GM12892 (cell line): ENCODE measurements around the gene ZNF423. TPM values are rescaled to one million over a fixed set of nuclear protein-coding genes. Genes with fewer than 3 reads are reported as not detected.

ENCODE experiments used
- DNase-seq: peaks from one replicate; pipeline ENCODE4 v3.0.0; 2011; ENCODE audit not compliant: insufficient read length
- FAIRE-seq: peaks from 2 replicates; lab custom pipeline; 2011; peaks lifted over from hg19 to GRCh38; lab: Jason Lieb, UNC
- POLR2A ChIP-seq: IDR thresholded peaks from 2 replicates; pipeline ENCODE4 v1.6.1; 2011; ENCODE audit warnings: low read depth, low read length, control low read depth
- POLR2AphosphoS5 ChIP-seq: IDR thresholded peaks from 2 replicates; pipeline ENCODE4 v1.6.1; 2011; ENCODE audit warnings: low read depth, low read length, control low read depth
- TAF1 ChIP-seq: IDR thresholded peaks from 2 replicates; pipeline ENCODE4 v1.6.1; 2011; ENCODE audit warnings: low read depth, mild to moderate bottlenecking, control low read depth, low read length, borderline replicate concordance
- polyA plus RNA-seq: library from polyadenylated mRNA; unstranded; fragments of >200 nt; gene quantifications from one replicate; pipeline ENCODE4 v1.2.1, GENCODE V29; 2012; ENCODE audit warnings: missing spikeins, inconsistent platforms; ENCODE audit not compliant: missing spikeins

Gene ZNF423
- polyA plus RNA-seq: not detected

GRCh38 chr16:49855822-49856671 lies at the start of gene ZNF423:
ZNF423 (minus strand) TSS chr16:49856112; CDS start chr16:49855774, 338 bp downstream.
- FAIRE-seq: no peak
- TF ChIP-seq POLR2A (no peak), TAF1 (no peak), POLR2AphosphoS5 (no peak)
- no peak for DNase-seq

GRCh38 chr16:49904348-49905062 lies 48.6 kb upstream of the ZNF423 start:
- FAIRE-seq (no peak), DNase-seq (no peak)
- TF ChIP-seq POLR2AphosphoS5: no peak
- TF ChIP-seq TAF1: no peak
- TF ChIP-seq POLR2A: no peak

GRCh38 chr16:49902908-49903307 lies 47.0 kb upstream of the ZNF423 start:
- FAIRE-seq (no peak), DNase-seq (no peak)
- TF ChIP-seq POLR2A (no peak), TAF1 (no peak), POLR2AphosphoS5 (no peak)

- FAIRE-seq (no peak), DNase-seq (no peak)
- TF ChIP-seq POLR2A (no peak), TAF1 (no peak), POLR2AphosphoS5 (no peak)
These were observed 45.8 kb upstream of the ZNF423 start for GRCh38 chr16:49901711-49902110.

- DNase-seq (no peak), FAIRE-seq (no peak)
These were observed 45.0 kb upstream of the ZNF423 start for GRCh38 chr16:49900875-49901274.

GRCh38 chr16:49899991-49900695 lies 44.2 kb upstream of the ZNF423 start:
- TF ChIP-seq POLR2AphosphoS5 (no peak), POLR2A (no peak), TAF1 (no peak)
- no peak for DNase-seq
- no peak for FAIRE-seq

More at GRCh38 chr16:49900875-49901274, 45.0 kb upstream of the ZNF423 start:
- TF ChIP-seq POLR2A: no peak

GRCh38 chr16:49896447-49896964 lies 40.6 kb upstream of the ZNF423 start:
- FAIRE-seq: no peak
- TF ChIP-seq POLR2AphosphoS5: no peak
- DNase-seq: no peak

GRCh38 chr16:49890876-49891275 lies 35.0 kb upstream of the ZNF423 start:
- DNase-seq (no peak), FAIRE-seq (no peak)
- TF ChIP-seq POLR2AphosphoS5 (no peak), TAF1 (no peak), POLR2A (no peak)

- FAIRE-seq (no peak), DNase-seq (no peak)
- TF ChIP-seq POLR2AphosphoS5: no peak
These were observed 33.9 kb upstream of the ZNF423 start for GRCh38 chr16:49889725-49890397.

- no peak for DNase-seq
- TF ChIP-seq POLR2AphosphoS5: no peak
- no peak for TF ChIP-seq POLR2A
- no peak for TF ChIP-seq TAF1
- FAIRE-seq: no peak
These were observed 30.7 kb upstream of the ZNF423 start for GRCh38 chr16:49886554-49887094.
